GM19455 (cell line): Measurements from ENCODE around the gene CRYBB1.
"Not testable (repeated sequence)": the region's sequence is repeated elsewhere in the genome, so short reads cannot be mapped to it uniquely, and the experiment has no call there.

Experiments
- ATAC-seq: cut with Tn5 transposase; IDR thresholded peaks from one replicate; pipeline ENCODE4 v1.9.1; 2021; ENCODE audit not compliant: unreplicated experiment

Gene CRYBB1

GRCh38 chr22:26642465-26643417 is 24.9 kb upstream of the CRYBB1 start:
- ATAC-seq, result no peak

- ATAC-seq, result no peak
Observed at GRCh38 chr22:26636296-26636695, 18.5 kb upstream of the CRYBB1 start.

GRCh38 chr22:26635117-26635516 is 17.3 kb upstream of the CRYBB1 start:
- ATAC-seq, result no peak

GRCh38 chr22:26634189-26634588 is 16.4 kb upstream of the CRYBB1 start:
- ATAC-seq, result no peak

GRCh38 chr22:26632422-26633155 is 14.8 kb upstream of the CRYBB1 start:
- no peak for ATAC-seq

- no peak for ATAC-seq
Observed at GRCh38 chr22:26631282-26631681, 13.5 kb upstream of the CRYBB1 start.

GRCh38 chr22:26629988-26630761 is 12.3 kb upstream of the CRYBB1 start:
- no peak for ATAC-seq

- no peak for ATAC-seq
Observed at GRCh38 chr22:26624803-26625202, 7.0 kb upstream of the CRYBB1 start.

- no peak for ATAC-seq
Observed at GRCh38 chr22:26623984-26624383, 6.2 kb upstream of the CRYBB1 start.

- ATAC-seq, result no peak
Observed at GRCh38 chr22:26621663-26622062, 3.8 kb upstream of the CRYBB1 start, which contains the start of gene CRYBA4. Gene CRYBA4, plus strand, starts transcription at chr22:26621963. Its CDS starts 634 bp downstream, at chr22:26622597.

- ATAC-seq, result no peak
Observed at GRCh38 chr22:26620197-26620596, 2.4 kb upstream of the CRYBB1 start.

- ATAC-seq, result no peak
Observed at GRCh38 chr22:26619510-26619909, 1.7 kb upstream of the CRYBB1 start.

- ATAC-seq, result no peak
Observed at GRCh38 chr22:26618455-26618854, 628 bp upstream of the CRYBB1 start.

- ATAC-seq, result no peak
Observed at GRCh38 chr22:26616650-26617049, 1.2 kb downstream of the CRYBB1 start.

- no peak for ATAC-seq
Observed at GRCh38 chr22:26615830-26616435, 1.9 kb downstream of the CRYBB1 start.

GRCh38 chr22:26615149-26615548 is 2.7 kb downstream of the CRYBB1 start:
- no peak for ATAC-seq

- ATAC-seq, result no peak
Observed at GRCh38 chr22:26614322-26614721, 3.5 kb downstream of the CRYBB1 start.

- not testable (repeated sequence) for ATAC-seq
Observed at GRCh38 chr22:26613753-26614152, 4.1 kb downstream of the CRYBB1 start.

- no peak for ATAC-seq
Observed at GRCh38 chr22:26612652-26613051, 5.2 kb downstream of the CRYBB1 start.

- ATAC-seq, result no peak
Observed at GRCh38 chr22:26610996-26611395, 6.8 kb downstream of the CRYBB1 start.
